Left renal cortex interstitium (tissue), 4 donors: ENCODE measurements around the gene ZNF285. TPM values are rescaled to one million over a fixed set of nuclear protein-coding genes. Genes with fewer than 3 reads are reported as not detected.
"Not testable (repeated sequence)": the region's sequence is repeated elsewhere in the genome, so short reads cannot be mapped to it uniquely, and the experiment has no call there.

Experiments
- DNase-seq, 4 donors: peaks; one replicate each; pipeline ENCODE4 v3.0.0-alpha.2; 2013; ENCODE audit warnings: low read depth in 4 of 4, low spot score in 2 of 4, missing footprints in 1 of 4
- polyA plus RNA-seq, 4 donors: library from polyadenylated mRNA; unstranded; fragments of 120-200 nt; gene quantifications; one replicate each; pipeline ENCODE4 v1.2.1, GENCODE V29; 2013; ENCODE audit not compliant: insufficient read length in 4 of 4

ZNF285 gene
- 10 to 100 TPM in 2 of 4 donors, 1 to 10 TPM in 2; 8.2 to 12.5 (median 10.3) TPM for polyA plus RNA-seq

DNA sequence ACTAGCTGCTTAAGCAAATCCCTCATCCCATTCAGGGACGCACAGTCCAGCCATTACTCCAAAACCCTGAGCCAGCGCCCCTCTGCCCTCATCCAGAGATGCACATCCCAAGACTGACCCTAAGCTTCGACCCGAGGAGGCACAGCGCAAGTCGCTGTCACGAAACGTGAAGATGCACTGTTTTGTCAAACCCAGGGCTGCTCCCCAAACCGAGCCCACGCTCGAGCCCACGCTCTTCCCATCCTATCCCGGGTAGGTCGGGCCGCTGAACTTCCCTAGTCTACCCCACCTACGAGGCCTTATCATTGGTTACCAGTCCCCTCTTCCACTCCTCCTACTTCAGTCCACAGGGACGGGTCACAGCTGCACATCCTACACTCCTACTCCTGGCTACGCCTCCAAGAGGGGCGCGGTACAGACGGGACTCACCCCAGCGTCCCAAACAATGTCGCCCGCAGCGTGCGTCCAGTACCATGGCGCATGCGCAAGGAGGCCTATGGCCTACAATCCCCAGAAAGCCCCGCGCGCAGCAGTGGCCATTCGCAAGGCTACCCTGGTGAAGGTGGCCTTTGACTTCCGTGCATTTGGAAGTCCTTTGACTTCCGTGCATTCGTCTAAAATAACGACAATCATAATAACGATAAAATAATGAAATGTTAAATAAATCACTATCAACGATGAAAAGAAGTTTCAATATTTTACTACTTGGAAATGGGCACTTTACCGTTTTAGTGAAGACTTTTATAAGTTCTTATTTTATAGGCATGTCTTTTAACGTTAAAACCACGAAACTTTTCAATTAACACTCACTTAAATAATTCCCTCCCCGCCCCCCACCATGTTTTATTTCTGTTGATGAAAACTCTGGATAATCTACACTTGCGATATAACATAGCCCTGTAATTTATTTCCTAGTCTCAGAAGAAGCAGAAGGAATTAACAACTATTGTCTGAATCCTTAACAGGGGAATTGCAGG lies at the start of gene ZNF285:
Gene ZNF285, minus strand, starts transcription at position 470 of the 977 bp plus-strand sequence. CDS start 4,395 bp downstream, outside the sequence.
- DNase-seq = peak; percentile 89 to 93 (median 91)

DNA sequence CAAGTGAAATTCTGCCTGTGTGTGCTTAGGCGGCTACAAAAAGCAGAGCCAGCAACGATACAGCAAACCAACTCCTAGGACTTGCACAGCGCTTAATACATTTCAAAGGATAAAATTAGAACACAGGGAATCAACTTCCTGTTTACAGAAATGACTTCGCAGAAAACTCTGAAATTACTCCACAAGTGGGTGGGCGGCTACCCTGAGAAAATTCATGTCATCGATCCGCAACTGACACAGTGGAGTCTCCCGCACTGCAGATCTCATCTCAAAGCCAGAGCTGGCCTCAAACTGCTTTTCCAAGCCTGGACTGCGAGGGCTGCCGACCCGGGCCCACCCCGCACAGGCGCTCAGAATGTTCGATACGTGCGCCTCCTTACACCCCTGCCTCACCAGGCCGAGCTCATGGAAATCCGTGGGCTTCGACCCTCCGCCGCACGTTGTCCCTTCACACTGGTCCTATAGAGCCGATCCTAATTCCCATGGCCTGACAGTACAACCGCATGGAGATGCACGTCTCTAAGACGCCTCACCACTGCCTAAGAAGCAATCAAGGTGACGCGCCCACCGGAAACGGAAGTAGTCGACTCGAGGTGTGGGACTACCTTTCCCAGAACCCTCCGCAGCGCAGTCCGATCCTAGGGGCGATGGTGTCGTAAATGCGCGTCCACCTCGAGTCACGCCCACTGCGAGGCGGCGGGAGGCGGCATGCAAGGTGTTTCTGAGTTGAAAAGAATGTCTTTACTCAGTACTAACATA lies 46.7 kb upstream of the ZNF285 start, which contains the start of gene ZNF229:
Gene ZNF229, minus strand, starts transcription at position 557 of the 759 bp plus-strand sequence. CDS start 5,625 bp downstream, outside the sequence.
- peak; percentile 65 to 90 (median 76) for DNase-seq

DNA sequence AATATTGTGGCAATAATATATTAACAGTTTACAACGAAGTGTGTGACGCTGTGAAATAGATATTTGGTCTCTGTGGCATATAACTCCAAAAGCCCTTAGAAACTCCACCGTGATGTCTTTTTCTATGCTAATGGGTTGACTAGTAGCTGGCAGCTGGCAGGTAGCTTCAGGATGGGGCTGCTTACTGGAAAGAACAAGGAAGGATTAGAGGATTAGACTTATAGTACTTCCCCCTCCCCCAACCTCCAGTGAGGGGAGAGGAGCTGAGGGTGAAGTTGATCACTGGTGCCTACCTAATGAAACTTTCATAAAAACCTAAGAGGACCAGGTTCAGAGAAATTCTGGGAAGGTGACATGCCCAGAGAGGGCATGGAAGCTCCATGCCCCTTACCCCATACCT lies 37.0 kb upstream of the ZNF285 start:
- no peak for DNase-seq

DNA sequence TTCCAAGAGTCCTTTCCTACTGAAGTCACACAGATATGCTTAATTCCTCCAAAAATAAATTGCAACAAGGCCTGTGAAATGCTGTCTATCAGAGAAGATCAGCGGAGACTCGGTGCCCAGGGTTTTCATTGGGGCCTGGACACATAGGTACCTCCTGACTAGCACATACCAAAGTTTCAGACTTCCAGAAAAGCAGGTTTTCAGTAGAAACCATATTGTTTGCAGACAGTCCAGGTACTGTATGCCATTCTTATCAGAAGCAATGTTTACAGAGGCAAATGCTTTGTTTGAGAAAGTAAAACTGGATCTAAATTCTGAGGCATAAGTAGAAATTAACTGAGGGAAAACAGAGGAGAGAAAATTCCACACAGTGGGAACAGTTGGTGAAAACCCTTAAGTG lies 34.0 kb upstream of the ZNF285 start:
- DNase-seq = no peak

DNA sequence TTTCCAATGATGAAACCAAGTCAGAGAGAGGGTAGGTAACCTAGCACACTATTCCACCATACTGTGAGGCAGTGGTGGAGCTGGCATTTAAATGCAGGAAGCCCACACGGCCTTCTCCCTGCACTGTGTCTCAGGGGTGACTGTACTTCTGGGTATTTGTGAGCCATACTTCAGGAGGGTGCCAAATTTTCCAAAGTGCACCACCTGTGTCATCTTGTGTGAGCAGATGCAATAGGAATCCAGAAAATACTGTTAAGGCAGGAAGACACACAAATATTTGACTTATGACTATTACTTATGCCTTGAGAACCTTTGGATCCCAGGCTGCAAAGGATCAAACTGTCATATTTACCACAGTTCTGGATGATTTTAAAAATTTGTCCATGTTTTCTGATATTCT lies 29.5 kb upstream of the ZNF285 start:
- no peak for DNase-seq

DNA sequence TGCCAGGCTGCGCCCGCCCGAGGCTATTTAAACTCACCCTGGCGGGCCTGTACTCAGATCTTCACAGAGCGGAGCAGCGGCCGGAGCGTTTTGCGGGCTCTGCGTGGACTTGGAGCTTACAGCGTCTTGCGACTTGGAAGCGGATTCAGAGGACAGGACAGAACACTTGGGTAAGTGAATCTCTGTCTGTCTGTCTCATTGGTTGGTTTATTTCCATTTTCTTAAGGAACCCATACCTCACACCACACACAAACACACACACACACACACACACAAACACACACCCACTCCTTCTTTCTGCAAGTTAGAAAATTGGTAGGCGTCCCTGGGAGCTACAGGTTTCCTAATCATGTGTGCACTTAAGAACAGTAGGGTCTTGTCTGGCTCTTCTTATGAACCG lies 14.1 kb upstream of the ZNF285 start:
- not testable (repeated sequence) for DNase-seq

DNA sequence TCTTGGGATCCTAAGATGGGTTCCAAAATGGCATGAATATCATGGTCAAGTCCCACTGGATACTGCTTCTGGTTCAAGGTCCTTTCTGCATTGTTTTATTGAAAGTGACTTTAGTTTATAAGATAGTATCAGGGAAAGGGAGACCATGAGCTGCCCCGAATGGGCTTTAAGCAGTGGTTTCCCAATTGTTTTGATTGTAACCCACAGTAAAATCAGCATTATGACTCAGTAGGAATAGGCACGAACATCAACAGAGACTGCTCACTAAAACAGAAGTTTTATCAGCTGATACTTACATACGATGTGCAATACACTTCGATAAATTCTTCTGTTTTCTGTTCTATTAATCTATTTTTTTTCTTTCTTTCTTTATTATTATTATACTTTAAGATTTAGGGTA lies 12.1 kb downstream of the ZNF285 start:
- not testable (repeated sequence) for DNase-seq

DNA sequence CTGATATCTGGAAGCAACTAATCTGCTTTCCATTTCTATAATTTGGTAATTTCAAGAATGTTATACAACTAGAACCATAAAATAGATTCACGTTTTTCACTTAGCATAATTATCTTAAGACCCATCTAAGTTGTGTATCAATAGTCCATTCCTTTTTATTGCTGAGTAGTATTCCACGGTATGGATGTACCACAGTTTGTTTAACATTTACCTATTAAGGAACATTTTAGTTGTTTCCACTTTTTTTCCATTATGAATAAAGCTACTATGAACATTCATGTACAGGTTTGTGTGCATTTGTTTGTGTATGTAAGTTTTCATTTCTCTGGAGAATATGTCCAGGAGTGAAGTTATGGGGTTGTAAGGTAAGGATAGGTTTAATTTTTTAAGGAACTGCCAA lies 26.6 kb downstream of the ZNF285 start:
- no peak for DNase-seq

DNA sequence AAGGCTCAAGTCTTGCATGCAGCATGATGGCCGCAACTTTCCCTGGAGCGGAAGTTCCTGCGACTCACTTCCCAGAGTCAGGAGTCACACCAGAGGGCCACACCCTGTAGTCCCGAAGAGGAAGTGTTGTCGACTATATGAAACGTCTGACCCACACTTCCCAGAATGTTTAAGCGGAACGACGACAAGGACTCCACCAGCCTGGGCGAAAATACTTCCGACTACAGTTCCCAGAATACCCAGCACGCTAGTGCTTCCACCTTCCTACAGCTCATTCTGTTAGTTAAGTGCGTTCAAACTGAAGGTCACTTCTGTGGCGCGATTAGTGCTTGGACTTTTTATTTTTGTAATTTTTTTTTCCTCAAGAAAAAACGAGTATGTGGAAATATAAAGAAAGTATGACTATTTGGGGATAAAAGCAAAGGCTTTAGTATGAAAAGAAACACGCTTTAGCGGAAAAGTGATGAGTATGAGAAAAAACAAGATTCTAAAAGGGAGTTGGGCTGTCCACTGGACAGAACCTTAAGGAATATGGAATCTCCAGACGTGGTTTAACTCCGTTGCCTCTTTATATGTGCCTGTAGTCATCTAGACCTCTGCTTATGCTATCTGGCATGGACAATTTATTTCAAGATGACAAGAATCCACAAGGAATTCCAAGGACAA lies 29.5 kb downstream of the ZNF285 start:
- no peak for DNase-seq

DNA sequence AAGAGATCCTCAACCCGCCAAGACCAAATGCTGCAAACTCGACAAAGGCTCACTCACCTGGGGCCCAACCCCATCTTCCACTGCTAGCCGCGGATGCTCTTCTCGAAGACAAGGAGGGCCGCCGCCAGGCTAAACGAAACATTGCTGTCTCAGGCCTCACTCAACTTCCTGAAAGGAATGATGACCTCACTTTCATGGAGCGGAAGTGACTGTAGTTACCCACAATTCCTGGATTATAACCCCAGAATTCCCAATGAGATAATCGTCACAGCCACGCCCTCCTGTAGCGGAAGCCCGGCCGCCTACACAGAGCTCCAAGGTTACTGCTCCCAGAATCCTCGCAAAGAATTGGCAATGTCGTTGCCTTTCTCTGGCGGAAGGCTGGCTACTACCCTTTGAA lies 34.4 kb downstream of the ZNF285 start:
- DNase-seq = no peak

DNA sequence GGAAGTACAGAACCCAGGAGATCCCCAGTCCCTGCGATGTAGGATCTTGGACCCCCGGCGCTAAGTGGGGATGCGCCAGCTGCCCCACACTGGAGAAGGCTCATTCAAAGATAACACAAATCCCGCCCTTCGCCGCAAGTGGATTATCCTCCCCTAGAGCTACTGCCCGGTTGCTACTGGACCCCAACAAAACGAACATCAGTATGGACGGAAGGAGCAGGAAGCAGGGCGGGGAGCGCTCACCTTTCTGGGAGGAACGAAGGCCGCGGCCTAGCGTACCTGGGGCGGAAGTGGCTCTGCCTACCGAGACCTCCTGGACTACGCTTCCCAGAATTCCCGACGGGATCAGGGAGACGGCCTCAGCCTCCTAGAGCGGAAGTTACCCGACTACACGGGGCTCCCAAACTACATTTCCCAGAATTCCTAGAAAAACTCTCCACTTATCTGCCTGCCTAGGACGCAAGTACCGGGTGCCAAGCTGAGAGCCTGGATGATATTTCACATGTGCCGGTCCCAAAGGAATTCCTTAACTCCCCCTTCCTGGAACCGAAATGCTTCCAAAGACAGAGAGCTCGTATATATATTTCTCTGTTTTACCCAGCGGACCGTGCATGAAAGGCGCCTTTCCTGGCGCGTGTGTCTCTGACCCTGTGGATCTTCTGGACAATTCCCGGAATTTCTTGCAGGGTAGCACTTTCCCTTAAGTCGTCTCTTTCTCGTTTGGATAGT lies 44.9 kb downstream of the ZNF285 start, which contains the start of gene ZNF112:
Gene ZNF112, minus strand, starts transcription at position 298 of the 729 bp plus-strand sequence. CDS start 16,141 bp downstream, outside the sequence.
- DNase-seq = peak; percentile 76 to 94 (median 84)

DNA sequence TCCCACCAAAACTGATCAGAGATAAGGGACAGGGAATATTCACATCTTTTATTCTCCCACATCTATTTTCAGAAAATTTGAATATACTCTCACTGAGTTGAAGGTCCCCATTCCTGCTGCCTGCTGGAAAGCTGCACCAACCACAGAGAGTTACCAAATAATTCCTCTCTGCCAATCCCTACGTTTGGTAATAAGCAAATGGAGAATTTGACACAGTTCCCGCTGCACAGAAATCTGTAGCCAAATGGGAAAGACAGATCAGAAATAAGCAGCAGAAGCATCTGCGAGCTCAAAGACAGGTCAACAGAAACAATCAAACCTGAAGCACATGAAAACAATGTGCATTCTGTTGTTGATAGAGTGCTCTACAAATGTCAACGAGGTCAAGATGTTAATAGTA lies 54.9 kb downstream of the ZNF285 start:
- DNase-seq = no peak

DNA sequence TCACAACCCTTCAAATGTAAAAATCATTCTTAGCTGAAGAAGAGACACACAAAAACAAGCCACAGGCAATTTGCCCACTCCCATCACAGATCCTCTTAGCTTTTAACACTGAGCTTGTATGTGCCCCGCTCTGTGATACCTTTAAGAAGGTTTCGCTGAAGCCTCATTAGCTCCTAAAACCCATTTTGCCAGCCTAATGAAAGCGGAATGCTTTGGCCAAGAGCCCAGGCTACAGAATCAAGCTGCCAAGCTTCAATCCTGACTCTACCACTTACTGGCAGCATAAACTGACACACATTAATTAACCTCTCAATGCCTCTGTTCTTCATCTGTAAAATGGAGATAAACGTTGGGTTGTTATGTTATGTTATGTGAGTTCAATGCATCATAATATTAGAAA lies 55.4 kb downstream of the ZNF285 start:
- no peak for DNase-seq

DNA sequence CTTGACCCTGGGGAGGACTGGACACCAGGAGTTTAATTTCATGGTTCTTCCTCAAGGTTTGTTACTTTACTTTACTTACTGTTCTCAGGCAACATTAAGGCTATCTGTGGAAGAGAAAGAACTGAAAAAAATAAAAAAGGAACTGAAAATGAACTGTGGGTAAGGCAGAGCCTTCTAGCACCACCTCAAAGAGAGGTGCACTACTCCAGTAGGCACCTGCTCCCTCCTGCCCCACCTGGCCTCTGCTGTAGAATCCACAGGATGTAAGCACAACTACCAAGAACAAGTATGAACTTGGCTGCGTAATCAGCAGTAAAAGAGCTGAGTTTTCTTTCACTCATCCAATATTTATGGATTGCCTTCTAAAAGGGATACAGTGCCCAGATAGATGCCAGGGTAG lies 57.2 kb downstream of the ZNF285 start:
- no peak for DNase-seq

DNA sequence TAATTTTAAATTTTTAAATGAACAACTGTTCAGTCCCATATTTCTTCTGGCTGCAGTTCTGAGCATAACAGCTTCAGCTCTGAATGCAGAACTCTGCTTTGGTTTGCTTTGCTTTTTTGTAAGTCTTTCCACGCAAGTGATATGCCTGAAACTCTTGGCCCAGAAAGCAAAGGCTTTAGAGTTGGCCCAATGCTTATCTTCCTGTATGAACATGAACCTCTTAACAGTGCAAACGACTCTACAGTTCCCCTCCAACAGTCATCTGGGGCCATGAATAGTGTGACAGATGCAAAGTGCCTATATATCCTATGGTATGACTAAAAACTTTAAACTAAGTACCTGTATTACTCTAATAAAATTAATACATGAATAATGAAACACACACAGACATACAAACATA lies 59.6 kb downstream of the ZNF285 start:
- no peak for DNase-seq

DNA sequence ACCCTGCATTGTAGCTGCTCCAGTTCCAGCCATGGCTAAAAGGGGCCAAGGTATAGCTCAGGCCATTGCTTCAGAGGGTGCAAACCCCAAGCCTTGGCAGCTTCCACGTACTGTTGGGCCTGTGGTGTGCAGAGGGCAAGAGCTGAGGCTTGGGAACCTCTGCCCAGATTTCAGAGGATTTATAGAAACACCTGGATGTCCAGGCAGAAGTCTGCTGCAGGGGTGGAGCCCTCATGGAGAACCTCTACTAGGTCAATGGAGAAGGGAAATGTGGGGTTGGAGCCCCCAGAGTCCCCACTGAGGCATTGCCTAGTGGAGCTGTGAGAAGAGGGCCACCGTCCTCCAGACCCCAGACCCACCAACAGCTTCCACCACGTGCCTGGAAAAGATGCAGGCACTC lies 66.8 kb downstream of the ZNF285 start:
- not testable (repeated sequence) for DNase-seq
